Nephron progenitor cell (in vitro differentiated cells): ENCODE results near the gene MMP14.

ENCODE experiments used
- DNase-seq: peaks from one replicate; pipeline ENCODE4 v3.0.0; 2021
- H3K27ac Mint-ChIP-seq: 2 replicates; pipeline ENCODE4 v1.8.0; 2021; ENCODE audit warnings: mild to moderate bottlenecking, moderate library complexity, mixed read lengths
- H3K27me3 Mint-ChIP-seq: 2 replicates; pipeline ENCODE4 v1.8.0; 2021; ENCODE audit warnings: mild to moderate bottlenecking, low read depth, mixed read lengths; ENCODE audit not compliant: poor library complexity
- H3K36me3 Mint-ChIP-seq: 2 replicates; pipeline ENCODE4 v1.8.0; 2021; ENCODE audit warnings: low read depth, mixed read lengths
- H3K4me1 Mint-ChIP-seq: 2 replicates; pipeline ENCODE4 v1.8.0; 2021; ENCODE audit warnings: mixed read lengths
- H3K4me3 Mint-ChIP-seq: 2 replicates; pipeline ENCODE4 v1.8.0; 2021; ENCODE audit warnings: mild to moderate bottlenecking, moderate library complexity, mixed read lengths
- H3K9me3 Mint-ChIP-seq: 2 replicates; pipeline ENCODE4 v1.8.0; 2021; ENCODE audit warnings: mild to moderate bottlenecking, moderate library complexity, mixed read lengths
- CTCF ChIP-seq: fragments of 200-600 bp; sonication (generic); IDR thresholded peaks from 2 replicates; pipeline ENCODE4 v1.5.0; 2021; ENCODE audit warnings: antibody characterized with exemption

The MMP14 gene

DNA sequence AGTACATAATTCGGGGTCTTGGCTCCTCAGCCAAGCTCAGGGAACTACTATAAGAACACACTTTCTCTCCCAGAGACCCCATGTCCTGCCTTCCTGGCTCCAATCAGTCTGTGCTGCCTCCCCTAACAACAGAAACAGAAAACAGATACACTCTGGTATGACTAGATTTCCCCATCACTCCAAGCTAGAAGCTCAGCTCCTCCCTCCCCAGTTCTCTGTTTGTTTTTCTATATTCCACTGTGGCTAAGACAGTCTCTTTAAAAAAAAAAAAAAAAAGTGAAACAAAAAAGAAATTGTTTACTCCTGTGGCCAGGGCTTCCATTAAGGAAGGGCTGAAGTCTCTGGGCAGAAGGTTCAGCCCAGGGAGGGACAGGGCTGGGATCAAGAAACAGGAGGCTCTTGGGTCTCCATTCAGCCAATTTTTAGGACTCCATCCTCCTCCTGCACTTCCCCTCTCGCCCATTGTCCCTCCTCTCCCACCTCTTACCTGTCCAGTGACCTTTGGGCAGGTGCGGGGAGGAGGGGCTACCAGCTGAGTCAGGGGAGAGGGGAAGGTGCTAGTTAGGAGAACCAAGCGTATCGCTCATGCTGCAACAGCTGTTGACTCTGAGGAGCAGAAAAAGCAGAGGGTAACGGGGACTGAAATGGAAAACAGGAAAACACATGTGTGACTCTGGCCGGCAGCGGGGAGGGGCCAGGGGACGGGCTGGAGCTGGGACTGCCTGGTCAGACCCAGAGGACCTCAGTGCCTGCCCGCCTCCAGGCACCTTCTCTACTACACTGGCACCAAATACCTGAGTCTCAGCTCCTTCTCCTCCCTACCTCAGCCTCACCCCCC is 17.0 kb upstream of the MMP14 start:
- no peak overlapping the region for H3K27ac Mint-ChIP-seq
- H3K4me1 Mint-ChIP-seq, result peaks cover 61% of the 10 kb centered on the region
- peak overlapping the region; percentile 42 for H3K4me3 Mint-ChIP-seq
- no peak for TF ChIP-seq CTCF
- no peaks in the 10 kb centered on the region for H3K36me3 Mint-ChIP-seq
- peaks cover 11% of the 10 kb centered on the region for H3K27me3 Mint-ChIP-seq
- no peaks in the 10 kb centered on the region for H3K9me3 Mint-ChIP-seq
- peak; percentile 31 for DNase-seq

- no peak for TF ChIP-seq CTCF
- H3K27ac Mint-ChIP-seq, result no peak overlapping the region
- DNase-seq, result no peak
- no peaks in the 10 kb centered on the region for H3K36me3 Mint-ChIP-seq
- H3K27me3 Mint-ChIP-seq, result peaks cover 6% of the 10 kb centered on the region
- H3K4me1 Mint-ChIP-seq, result peaks cover 60% of the 10 kb centered on the region
- no peaks in the 10 kb centered on the region for H3K9me3 Mint-ChIP-seq
- no peak overlapping the region for H3K4me3 Mint-ChIP-seq
Measured at GRCh38 chr14:22820731-22821130, 15.7 kb upstream of the MMP14 start.

- no peaks in the 10 kb centered on the region for H3K36me3 Mint-ChIP-seq
- peak overlapping the region; percentile 16 for H3K27ac Mint-ChIP-seq
- no peak for DNase-seq
- peak overlapping the region; percentile 52 for H3K4me3 Mint-ChIP-seq
- no peaks in the 10 kb centered on the region for H3K9me3 Mint-ChIP-seq
- H3K4me1 Mint-ChIP-seq, result peaks cover 57% of the 10 kb centered on the region
- H3K27me3 Mint-ChIP-seq, result peaks cover 6% of the 10 kb centered on the region
- no peak for TF ChIP-seq CTCF
Measured at GRCh38 chr14:22821193-22822015, 15.0 kb upstream of the MMP14 start.

GRCh38 chr14:22822016-22822570 is 14.3 kb upstream of the MMP14 start:
- DNase-seq, result peak; percentile 35
- Mint-ChIP-seq H3K36me3 (no peaks in the 10 kb centered on the region), H3K27ac (no peak overlapping the region), H3K4me1 (peaks cover 57% of the 10 kb centered on the region), H3K4me3 (peak overlapping the region; percentile 82), H3K27me3 (peaks cover 6% of the 10 kb centered on the region), H3K9me3 (no peaks in the 10 kb centered on the region)
- no peak for TF ChIP-seq CTCF

DNA sequence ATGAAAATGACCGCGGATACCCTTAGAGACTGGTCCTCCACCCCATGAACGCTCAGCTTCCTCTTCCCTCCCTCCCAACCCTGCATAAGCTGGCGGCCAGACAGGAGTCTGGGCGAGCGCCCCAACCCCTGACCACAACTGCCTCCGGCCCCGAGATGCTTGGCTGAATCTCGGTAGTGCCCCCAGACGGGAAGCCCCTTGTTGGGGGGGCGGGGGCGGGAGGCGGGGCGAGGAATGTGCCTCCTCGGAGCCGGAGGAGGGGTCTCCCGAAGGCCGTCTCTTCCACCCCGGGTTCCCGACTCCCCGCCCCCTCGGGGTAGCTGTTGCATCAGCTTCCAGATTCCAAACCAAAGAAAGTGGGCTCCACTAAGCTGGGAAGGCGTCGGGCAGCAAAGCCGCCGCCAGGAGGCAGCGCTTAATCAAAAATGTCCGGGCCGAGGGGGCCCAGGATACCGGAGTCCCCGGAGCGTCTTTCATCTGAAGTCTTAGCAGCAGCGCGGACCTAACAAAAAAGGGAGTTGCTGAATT is 13.8 kb upstream of the MMP14 start:
- peaks cover 61% of the 10 kb centered on the region for H3K4me1 Mint-ChIP-seq
- TF ChIP-seq CTCF, result peak; percentile 82
- H3K9me3 Mint-ChIP-seq, result no peaks in the 10 kb centered on the region
- no peaks in the 10 kb centered on the region for H3K36me3 Mint-ChIP-seq
- H3K27me3 Mint-ChIP-seq, result peaks cover 6% of the 10 kb centered on the region
- no peak overlapping the region for H3K27ac Mint-ChIP-seq
- H3K4me3 Mint-ChIP-seq, result peak overlapping the region; percentile 82
- peak; percentile 86 for DNase-seq
